Aorta (tissue), 5 donors: Measurements from ENCODE around the gene BSDC1. TPM values are rescaled to one million over a fixed set of nuclear protein-coding genes. Genes with fewer than 3 reads are reported as not detected.
A peak's percentile ranks its signal among the peaks of the same experiment; 100 is the strongest.
"Not testable (repeated sequence)": the region's sequence is repeated elsewhere in the genome, so short reads cannot be mapped to it uniquely, and the experiment has no call there.

Experiments used
- ATAC-seq: fragments of 200-7000 bp; cut with Tn5 transposase; one replicate; pipeline ENCODE4 v1.9.1; 2022; ENCODE audit warnings: moderate library complexity; ENCODE audit not compliant: low FRiP score
- DNase-seq, 2 donors: peaks; one replicate each; pipeline ENCODE4 v3.0.0-alpha.2; 2020
- H3K27ac ChIP-seq, 2 donors: one replicate each; pipeline ENCODE4 v1.5.1; 2013; ENCODE audit warnings: low read length in 2 of 2, mild to moderate bottlenecking in 2 of 2, moderate library complexity in 2 of 2, control low read depth in 1 of 2, inconsistent platforms in 1 of 2, low read depth in 1 of 2
- H3K27me3 ChIP-seq, 2 donors: one replicate each; pipeline ENCODE4 v1.6.1; 2013; ENCODE audit warnings: control low read depth in 1 of 2, low read length in 1 of 2, mild to moderate bottlenecking in 1 of 2, moderate library complexity in 1 of 2; ENCODE audit not compliant: insufficient read depth in 2 of 2, control insufficient read depth in 1 of 2
- H3K36me3 ChIP-seq, 2 donors: one replicate each; pipeline ENCODE4 v1.6.1; 2013; ENCODE audit warnings: control low read depth in 1 of 2, low read length in 1 of 2, mild to moderate bottlenecking in 1 of 2; ENCODE audit not compliant: insufficient read depth in 2 of 2, control insufficient read depth in 1 of 2
- H3K4me1 ChIP-seq, 2 donors: one replicate each; pipeline ENCODE4 v1.6.1; 2013; ENCODE audit warnings: low read length in 2 of 2, control low read depth in 1 of 2, mild to moderate bottlenecking in 1 of 2, moderate library complexity in 1 of 2; ENCODE audit not compliant: insufficient read depth in 2 of 2, control insufficient read depth in 1 of 2
- H3K4me3 ChIP-seq, 2 donors: one replicate each; pipeline ENCODE4 v1.5.1; 2013; ENCODE audit warnings: low read length in 2 of 2, control low read depth in 1 of 2, mild to moderate bottlenecking in 1 of 2
- H3K9me3 ChIP-seq: one replicate; pipeline ENCODE4 v1.6.1; 2013; ENCODE audit warnings: mild to moderate bottlenecking, low read length; ENCODE audit not compliant: control insufficient read depth
- WGBS, 2 donors: extraction: QIAGEN DNeasy Blood & Tissue Kit; methylation state at CpG; one replicate each; pipeline ENCODE4 v1.1.7; 2013; 5-methylcytosine and 5-hydroxymethylcytosine counted together
- intact Hi-C, 2 donors: fragments of 100-400 bp; cut with DNase I; formaldehyde crosslinking; loops; one replicate each; pipeline versions ENCODE4 v1.14.2 to v1.15.0; 2022
- polyA plus RNA-seq, 2 donors: library from polyadenylated mRNA; stranded (reverse); fragments of 200-250 nt; gene quantifications; one replicate each; pipeline ENCODE4 v1.2.3, GENCODE V29; 2013
- total RNA-seq, 2 donors: library from RNA; stranded (reverse); fragmentation: NEBNext Ultra II Directional; extraction: Animal tissue kit (Norgen Biotek cat#: 25700); gene quantifications; one replicate each; pipeline ENCODE4 v1.2.1, GENCODE V29; 2021
- donor health status: healthy with polysubstance abuse.
- donor health status: Bipolar disorder and iron deficiency.
- donor health status: DM: no; HTN: no; CAD: no.
- donor health status: DM: no; HTN: no; CAD: no.
- donor health status: DM: yes; HTN: yes; CAD: no.

Gene BSDC1
- total and polyA plus RNA-seq, 4 donors: 26.4 to 62.8 (median 49.1) TPM

DNA sequence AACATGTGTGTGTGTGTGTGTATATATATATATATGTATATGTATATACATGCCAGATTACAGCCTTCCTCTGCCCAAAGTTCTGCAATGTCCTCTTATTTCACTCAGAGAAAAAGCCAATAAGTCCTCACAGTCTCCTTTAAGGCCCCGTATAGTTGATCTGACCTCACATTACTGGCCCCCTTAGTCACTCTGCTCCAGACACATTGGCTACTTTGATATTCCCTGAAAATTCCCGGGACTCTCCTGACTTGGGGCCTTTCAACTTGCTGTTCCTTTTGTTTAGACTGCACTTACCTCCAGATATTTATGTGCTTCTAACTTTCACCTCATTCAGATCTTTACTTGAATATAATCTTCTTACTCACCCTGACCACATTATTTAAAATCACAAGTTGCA is 4.2 kb upstream of the BSDC1 start:
- no peaks in the 10 kb centered on the region for H3K4me1 ChIP-seq
- no peak for DNase-seq
- H3K27me3 ChIP-seq: no peaks in the 10 kb centered on the region
- no peaks in the 10 kb centered on the region for H3K9me3 ChIP-seq
- no peaks in the 10 kb centered on the region for H3K36me3 ChIP-seq
- H3K27ac ChIP-seq: no peak overlapping the region
- WGBS, 2 donors: 39 to 49% methylated on average over 2 of the region's 2 CpGs
- ATAC-seq: no peak
- no peak overlapping the region for H3K4me3 ChIP-seq
- intact Hi-C loops: no loop called here

DNA sequence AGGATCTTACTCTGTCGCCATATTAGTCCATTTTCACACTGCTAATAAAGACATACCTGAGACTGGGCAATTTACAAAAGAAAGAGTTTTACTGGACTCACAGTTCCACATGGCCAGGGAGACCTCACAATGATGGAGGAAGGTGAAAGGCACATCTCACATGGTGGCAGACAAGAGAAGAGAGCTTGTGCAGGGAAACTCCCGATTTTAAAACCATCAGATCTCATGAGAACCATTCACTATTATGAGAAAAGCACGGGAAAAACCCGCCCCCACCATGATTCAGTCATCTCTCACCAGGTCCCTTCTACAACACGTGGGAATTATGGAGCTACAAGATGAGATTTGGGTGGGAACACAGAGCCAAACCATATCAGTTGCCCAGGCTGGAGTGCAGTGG is 2.3 kb upstream of the BSDC1 start:
- H3K27ac ChIP-seq, H3K27me3 ChIP-seq, H3K4me1 ChIP-seq, H3K4me3 ChIP-seq, intact Hi-C loops, H3K9me3 ChIP-seq, ATAC-seq, DNase-seq, H3K36me3 ChIP-seq: not testable (repeated sequence)
- 67 to 78% methylated on average over 5 of the region's 5 CpGs for WGBS, 2 donors

DNA sequence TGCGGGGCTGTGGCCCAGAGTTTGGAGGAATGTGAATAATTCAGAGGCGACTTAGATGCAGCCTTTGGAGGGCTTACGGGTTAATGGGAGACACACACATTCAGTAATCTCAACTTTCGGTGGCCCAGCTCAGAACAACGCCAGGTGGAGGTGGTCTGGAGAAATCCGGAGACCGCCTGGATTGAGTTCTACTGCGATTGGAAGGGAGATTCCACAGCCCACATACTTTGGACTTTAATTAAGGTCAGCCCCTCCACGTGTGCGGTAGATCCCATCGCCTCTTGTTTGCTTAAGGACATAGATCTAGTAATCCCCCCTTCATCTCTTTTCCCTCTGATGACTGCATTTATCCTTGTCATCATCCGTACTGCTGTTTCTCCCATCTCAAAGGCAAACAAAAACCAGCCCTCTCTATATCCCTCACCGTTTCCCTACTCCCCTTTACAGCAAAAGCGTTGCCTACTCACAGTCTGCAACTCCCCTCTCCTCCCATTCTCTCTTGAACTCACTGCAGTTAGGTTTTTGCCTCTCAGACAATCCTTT is 720 bp upstream of the BSDC1 start:
- no peaks in the 10 kb centered on the region for H3K27me3 ChIP-seq
- WGBS, 2 donors: 1% methylated on average over 14 of the region's 14 CpGs
- ATAC-seq (peak; percentile 19), DNase-seq (no peak)
- H3K36me3 ChIP-seq: no peaks in the 10 kb centered on the region
- peak overlapping the region; percentile 20 to 70 for H3K4me3 ChIP-seq
- H3K9me3 ChIP-seq: no peaks in the 10 kb centered on the region
- peak overlapping the region; percentile 80 to 87 for H3K27ac ChIP-seq
- H3K4me1 ChIP-seq: no peaks in the 10 kb centered on the region
- intact Hi-C loops: no loop called here

DNA sequence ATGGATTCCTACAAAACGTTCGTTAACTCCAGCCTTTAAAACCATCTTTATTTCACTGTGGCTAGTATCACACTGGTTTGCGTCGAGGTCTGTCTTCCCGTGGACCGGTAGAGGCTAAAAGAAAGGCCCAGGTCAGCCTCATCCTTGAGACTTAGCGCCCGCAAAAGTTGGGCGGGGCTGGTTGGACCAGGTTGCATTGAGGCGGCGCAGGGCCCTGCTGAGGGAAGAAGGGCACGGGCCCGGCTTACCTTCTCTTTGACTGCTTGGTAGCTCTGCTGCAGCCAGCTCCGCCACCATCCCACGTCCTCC is 455 bp downstream of the BSDC1 start:
- H3K4me3 ChIP-seq: peak overlapping the region; percentile 36 to 72
- H3K36me3 ChIP-seq: no peaks in the 10 kb centered on the region
- H3K4me1 ChIP-seq: no peaks in the 10 kb centered on the region
- H3K9me3 ChIP-seq: no peaks in the 10 kb centered on the region
- intact Hi-C loops: no loop called here
- peak overlapping the region in 1 of 2 donors; percentile 91 for H3K27ac ChIP-seq
- 1% methylated on average over 15 of the region's 15 CpGs for WGBS, 2 donors
- no peak for DNase-seq
- no peaks in the 10 kb centered on the region for H3K27me3 ChIP-seq
- ATAC-seq: peak; percentile 55

DNA sequence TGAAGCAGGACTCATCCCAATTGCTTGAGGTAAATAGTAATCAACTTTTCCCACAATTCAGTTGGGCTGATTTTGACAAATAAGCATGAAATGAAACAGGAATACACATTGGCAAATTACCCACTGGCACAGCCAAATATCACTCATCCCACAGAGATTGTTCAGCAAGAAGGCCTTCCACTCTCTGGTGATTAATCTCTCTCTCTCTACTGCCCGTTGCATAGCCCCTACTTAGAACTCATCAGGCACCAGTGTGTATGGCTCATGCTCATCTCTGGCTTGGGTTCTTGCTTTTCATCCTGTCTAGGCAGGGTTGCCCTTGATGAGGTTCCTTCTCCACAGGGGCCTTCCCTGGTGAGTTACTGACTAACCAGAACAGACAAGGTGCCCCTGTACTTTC is 1.1 kb downstream of the BSDC1 start:
- Histone ChIP-seq H3K27me3 (no peaks in the 10 kb centered on the region), H3K27ac (no peak overlapping the region), H3K4me1 (no peaks in the 10 kb centered on the region), H3K36me3 (no peaks in the 10 kb centered on the region), H3K9me3 (no peaks in the 10 kb centered on the region), H3K4me3 (peak overlapping the region; percentile 36 to 72)
- WGBS, 2 donors: 46 to 58% methylated on average over 1 of the region's 1 CpG
- DNase-seq: no peak
- intact Hi-C loops: no loop called here
- no peak for ATAC-seq

DNA sequence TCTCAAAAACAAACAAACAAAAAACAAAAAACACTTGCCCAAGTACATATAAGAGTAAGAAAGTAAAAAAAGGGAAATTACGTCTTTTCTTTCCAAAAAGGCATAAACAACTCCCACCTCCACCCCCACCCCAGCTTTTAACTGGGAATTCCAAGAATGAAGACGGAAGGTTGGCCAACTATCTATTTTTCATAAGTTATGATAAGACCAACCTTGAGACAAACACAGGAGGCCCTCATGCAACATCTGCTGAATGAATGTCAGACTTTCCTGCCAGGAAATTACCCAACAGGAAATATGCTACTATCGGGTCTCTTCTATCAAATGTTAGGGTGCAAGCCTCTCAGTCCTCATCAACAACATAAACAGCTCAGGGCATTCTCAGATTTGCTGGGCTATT is 1.9 kb downstream of the BSDC1 start:
- ATAC-seq: no peak
- no peak for DNase-seq
- Histone ChIP-seq H3K36me3 (peaks cover 0 to 2% of the 10 kb centered on the region in 2 donors), H3K27ac (no peak overlapping the region), H3K4me3 (no peak overlapping the region), H3K27me3 (no peaks in the 10 kb centered on the region), H3K9me3 (no peaks in the 10 kb centered on the region), H3K4me1 (no peaks in the 10 kb centered on the region)
- intact Hi-C loops: no loop called here
- WGBS, 2 donors: 68 to 69% methylated on average over 3 of the region's 3 CpGs

DNA sequence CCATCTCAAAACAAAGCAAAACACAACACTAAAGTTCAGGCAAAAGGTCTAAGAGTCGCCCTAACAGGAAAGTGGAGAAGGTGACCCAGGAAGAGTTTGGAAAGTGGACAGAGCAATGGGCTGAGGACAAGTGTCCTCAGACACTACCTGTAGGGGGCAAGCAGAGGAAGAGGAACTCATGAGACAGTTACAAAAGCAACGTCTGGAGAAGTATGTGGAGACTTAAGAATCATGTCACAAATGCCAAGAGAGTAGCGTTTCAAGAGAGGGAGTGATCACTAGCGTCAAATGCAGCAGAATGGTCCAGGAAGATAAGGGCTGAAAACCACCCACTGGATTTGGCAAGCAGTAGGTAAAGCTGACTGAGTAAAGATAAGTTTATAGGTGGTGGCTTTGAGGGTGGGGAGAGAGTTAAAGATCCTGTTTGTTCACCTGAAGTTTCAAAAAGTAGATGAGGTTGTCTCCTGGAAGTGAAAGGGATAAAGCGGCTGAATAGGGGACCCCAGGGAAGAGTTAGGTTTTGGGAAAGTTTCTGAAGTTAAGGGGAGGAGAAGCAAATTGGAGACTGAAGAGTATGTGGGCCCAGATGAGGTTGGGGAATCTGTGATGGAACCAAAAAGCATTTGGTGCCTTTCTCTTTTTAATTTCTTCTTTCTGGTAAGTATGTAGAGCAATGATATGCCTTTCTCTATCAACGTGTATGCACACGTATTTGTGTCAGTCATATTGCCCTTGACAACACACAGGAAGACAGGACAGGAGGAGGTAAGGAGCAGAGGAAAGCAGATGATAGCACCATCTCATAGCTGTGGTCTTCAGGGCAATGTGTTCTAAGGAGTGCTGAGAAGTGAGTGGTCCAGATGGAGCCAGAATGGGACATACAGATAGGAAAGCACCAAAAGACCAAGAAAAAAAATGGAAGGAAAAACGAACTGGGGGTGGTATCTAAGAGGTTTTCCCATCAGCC is 3.1 kb downstream of the BSDC1 start:
- no peaks in the 10 kb centered on the region for H3K27me3 ChIP-seq
- H3K4me3 ChIP-seq: no peak overlapping the region
- H3K36me3 ChIP-seq: peaks cover 0 to 2% of the 10 kb centered on the region in 2 donors
- no peak overlapping the region for H3K27ac ChIP-seq
- ATAC-seq: no peak
- DNase-seq: no peak
- H3K4me1 ChIP-seq: no peaks in the 10 kb centered on the region
- intact Hi-C loops: no loop called here
- H3K9me3 ChIP-seq: no peaks in the 10 kb centered on the region
- whole genome bisulfite sequencing, 2 donors: 54 to 55% methylated on average over 8 of the region's 8 CpGs

DNA sequence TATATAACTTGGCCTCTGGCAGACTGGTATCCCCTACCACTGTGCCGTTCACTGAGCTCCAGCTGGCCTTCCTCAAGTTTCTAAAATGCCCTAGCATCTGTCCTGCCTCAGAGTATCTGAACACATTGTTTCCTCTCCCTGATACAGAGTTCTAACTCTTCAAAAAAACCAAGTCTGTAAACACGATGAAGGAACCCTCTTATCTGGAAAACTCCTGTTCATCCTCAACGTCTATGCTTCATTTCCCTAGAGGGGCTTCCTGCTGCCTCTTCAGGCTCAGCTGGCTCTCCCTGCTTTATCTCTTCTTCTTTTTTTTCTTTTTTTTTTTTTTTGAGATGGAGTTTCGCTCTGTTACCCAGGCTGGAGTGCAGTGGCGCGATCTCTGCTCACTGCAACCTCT is 5.6 kb downstream of the BSDC1 start:
- Histone ChIP-seq H3K27ac (no peak overlapping the region), H3K36me3 (peaks cover 4 to 6% of the 10 kb centered on the region in 2 donors), H3K9me3 (no peaks in the 10 kb centered on the region), H3K4me1 (no peaks in the 10 kb centered on the region), H3K27me3 (no peaks in the 10 kb centered on the region), H3K4me3 (no peak overlapping the region)
- 78 to 82% methylated on average over 6 of the region's 6 CpGs for WGBS, 2 donors
- intact Hi-C loops: no loop called here
- DNase-seq (no peak), ATAC-seq (no peak)
